Kidney (tissue), 14 donors: ENCODE measurements around the gene XKR7. TPM values are rescaled to one million over a fixed set of nuclear protein-coding genes. Genes with fewer than 3 reads are reported as not detected.

ENCODE experiments used
- DNase-seq, 5 donors: peaks; one replicate each; pipeline ENCODE4 v3.0.0-alpha.2; 2013 to 2020
- FAIRE-seq: peaks from 2 replicates; lab custom pipeline; 2012; peaks lifted over from hg19 to GRCh38; lab: Jason Lieb, UNC
- H3K27ac ChIP-seq, 2 donors: one replicate each; pipeline ENCODE4 v1.7.0; 2013; ENCODE audit warnings: low read depth in 2 of 2, low read length in 2 of 2, inconsistent platforms in 1 of 2
- H3K27me3 ChIP-seq: one replicate; pipeline ENCODE4 v1.7.1; 2013; ENCODE audit warnings: low read length, inconsistent platforms; ENCODE audit not compliant: control insufficient read depth, insufficient read depth
- H3K36me3 ChIP-seq, 3 donors: one replicate each; pipeline versions ENCODE4 v1.7.0 to v1.7.1; 2013; ENCODE audit warnings: low read length in 3 of 3, control low read depth in 1 of 3, inconsistent platforms in 1 of 3; ENCODE audit not compliant: insufficient read depth in 3 of 3, control insufficient read depth in 2 of 3
- H3K4me1 ChIP-seq, 3 donors: one replicate each; pipeline versions ENCODE4 v1.7.0 to v1.7.1; 2013; ENCODE audit warnings: low read length in 3 of 3, inconsistent platforms in 1 of 3, low read depth in 1 of 3; ENCODE audit not compliant: control insufficient read depth in 2 of 3, insufficient read depth in 2 of 3
- H3K4me3 ChIP-seq, 3 donors: one replicate each; pipeline versions ENCODE4 v1.7.0 to v1.8.1; 2013; ENCODE audit warnings: low read length in 3 of 3, control low read depth in 1 of 3, inconsistent platforms in 1 of 3
- H3K9ac ChIP-seq, 3 donors: one replicate each; pipeline versions ENCODE4 v1.7.0 to v1.7.1; 2013; ENCODE audit warnings: low read length in 3 of 3, control low read depth in 1 of 3, inconsistent platforms in 1 of 3
- H3K9me3 ChIP-seq, 3 donors: one replicate each; pipeline versions ENCODE4 v1.7.0 to v1.7.1; 2013; ENCODE audit warnings: low read length in 3 of 3, control low read depth in 1 of 3, inconsistent platforms in 1 of 3; ENCODE audit not compliant: control insufficient read depth in 2 of 3, insufficient read depth in 1 of 3
- CTCF ChIP-seq: IDR thresholded peaks from 3 replicates; pipeline ENCODE4 v1.5.1; 2012; ENCODE audit warnings: mild to moderate bottlenecking, moderate library complexity, borderline replicate concordance; ENCODE audit not compliant: insufficient read depth; ENCODE audit errors: extremely low read depth
- intact Hi-C: fragments of 100-400 bp; cut with DNase I; formaldehyde crosslinking; loops from one replicate; pipeline ENCODE4 v1.11.1; 2022
- polyA plus RNA-seq: library from polyadenylated mRNA; stranded (reverse); fragments of 350-450 nt; fragmentation: Illumina TruSeq; extraction: RNeasy Lipid Tissue Mini Kit (QIAGEN cat#74804); gene quantifications from one replicate; pipeline ENCODE4 v1.2.3, GENCODE V29; 2014; ENCODE audit warnings: low read depth, low replicate concordance; ENCODE audit not compliant: insufficient read depth
- total RNA-seq: library from RNA; stranded (reverse); fragmentation: NEBNext Ultra II Directional; extraction: Animal tissue kit (Norgen Biotek cat#: 25700); gene quantifications from one replicate; pipeline ENCODE4 v1.2.1, GENCODE V29; 2021
- donor health status: control.
- donor health status: control.
- donor health status: control.
- donor health status: control.
- donor health status: control.
- donor health status: DM: yes; HTN: yes; CAD: no.
- donor health status: Normal renal cell carcinoma (clear cell type).

The XKR7 gene
- total and polyA plus RNA-seq, 2 donors from 2014 or later: 0.06 TPM; not detected in 1

GRCh38 chr20:31923388-31924331, 44.3 kb upstream of the XKR7 start:
- Histone ChIP-seq H3K4me3 (no peak overlapping the region), H3K9me3 (no peaks in the 10 kb centered on the region), H3K27ac (no peak overlapping the region), H3K9ac (no peak overlapping the region), H3K27me3 (no peaks in the 10 kb centered on the region), H3K36me3 (no peaks in the 10 kb centered on the region), H3K4me1 (no peaks in the 10 kb centered on the region)
- no peak for TF ChIP-seq CTCF
- DNase-seq: peak; percentile 35 to 67 (median 60)
- FAIRE-seq: no peak
- intact Hi-C loops: no loop called here

- Histone ChIP-seq H3K27ac (no peak overlapping the region), H3K9ac (no peak overlapping the region), H3K9me3 (no peaks in the 10 kb centered on the region), H3K4me3 (no peak overlapping the region), H3K4me1 (no peaks in the 10 kb centered on the region), H3K27me3 (no peaks in the 10 kb centered on the region), H3K36me3 (no peaks in the 10 kb centered on the region)
- intact Hi-C loops: no loop called here
- no peak for FAIRE-seq
- TF ChIP-seq CTCF: no peak
- no peak for DNase-seq
These were observed 43.4 kb upstream of the XKR7 start for GRCh38 chr20:31924561-31924960.

GRCh38 chr20:31925631-31926030, 42.3 kb upstream of the XKR7 start:
- no peak overlapping the region for H3K27ac ChIP-seq
- intact Hi-C loops: no loop called here
- no peak for FAIRE-seq
- H3K9me3 ChIP-seq: no peaks in the 10 kb centered on the region
- no peak for DNase-seq
- no peak for TF ChIP-seq CTCF
- no peak overlapping the region for H3K4me3 ChIP-seq
- no peaks in the 10 kb centered on the region for H3K27me3 ChIP-seq
- H3K36me3 ChIP-seq: no peaks in the 10 kb centered on the region
- no peak overlapping the region for H3K9ac ChIP-seq
- H3K4me1 ChIP-seq: no peaks in the 10 kb centered on the region
